HCT116 (cell line): ENCODE measurements around the gene DENND1A. TPM values are rescaled to one million over a fixed set of nuclear protein-coding genes. Genes with fewer than 3 reads are reported as not detected.

ENCODE experiments used
- ATAC-seq: fragments of 200-7000 bp; cut with Tn5 transposase; 2 replicates; pipeline ENCODE4 v1.9.1; 2020; ENCODE audit warnings: mild to moderate bottlenecking, moderate library complexity
- BruUV-seq: library from RNA; stranded (reverse); fragments of 400-500 nt; replicated peaks from 2 replicates; lab custom pipeline; 2021; lab: Mats Ljungman, UMichigan
- CTCF ChIA-PET: fragments of 300-600 bp; sonication (Branson Sonifier 250); formaldehyde crosslinking; loops from one replicate; lab custom pipeline; 2021; ENCODE audit warnings: antibody characterized with exemption; lab: Charles Lee
- POLR2A ChIA-PET: fragments of 300-600, 350-600 bp; sonication (Branson Sonifier 250); formaldehyde crosslinking; loops from one replicate; lab custom pipeline; 2021; ENCODE audit warnings: antibody characterized with exemption; lab: Charles Lee
- RAD21 ChIA-PET, 2 experiments: fragments of 300-600 bp; sonication (Branson Sonifier 250); formaldehyde crosslinking; loops; one replicate each; lab custom pipeline; 2023; ENCODE audit warnings: low total read pairs in 2 of 2; ENCODE audit not compliant: uncharacterized antibody in 2 of 2, unreplicated experiment in 2 of 2, low non-redundant PET in 1 of 2; lab: Charles Lee
- DNase-seq: peaks from one replicate; pipeline ENCODE4 v3.0.0-alpha.2; 2010; ENCODE audit warnings: low read depth, low spot score
- H2AFZ ChIP-seq: fragments of 200-600 bp; shearing (Covaris generic), sonication (generic); 2 replicates; pipeline ENCODE4 v1.6.1; 2017; ENCODE audit warnings: low read depth, mixed run types, mixed read lengths, antibody characterized with exemption, low read length; ENCODE audit not compliant: poor library complexity, severe bottlenecking
- H3K27ac ChIP-seq: 2 replicates; pipeline ENCODE4 v1.5.1; 2012; ENCODE audit warnings: low read depth, low read length
- H3K27me3 ChIP-seq: fragments of 200-600 bp; sonication (generic); 2 replicates; pipeline ENCODE4 v1.6.1; 2016; ENCODE audit warnings: mixed run types, low read length, mixed read lengths; ENCODE audit not compliant: insufficient read depth
- H3K36me3 ChIP-seq, 2 experiments: fragments of 200-500 bp in 1 of 2; fragments of 200-600 bp in 1 of 2; sonication (Bioruptor generic) in 1 of 2; sonication (generic) in 1 of 2; 2 replicates each; pipeline versions ENCODE4 v1.5.1 to v1.6.1; 2014 to 2016; ENCODE audit warnings: low read length in 2 of 2, inconsistent platforms in 1 of 2, mixed read lengths in 1 of 2, mixed run types in 1 of 2; ENCODE audit not compliant: insufficient read depth in 2 of 2, control insufficient read depth in 1 of 2
- H3K4me1 ChIP-seq, 2 experiments: fragments of 200-600 bp in 1 of 2; sonication (generic) in 1 of 2; 2 replicates each; pipeline versions ENCODE4 v1.5.1 to v1.6.1; 2012 to 2017; ENCODE audit warnings: low read length in 2 of 2, inconsistent platforms in 1 of 2, mild to moderate bottlenecking in 1 of 2, mixed read lengths in 1 of 2, mixed run types in 1 of 2, moderate library complexity in 1 of 2; ENCODE audit not compliant: insufficient read depth in 2 of 2, control insufficient read depth in 1 of 2
- H3K4me2 ChIP-seq: fragments of 200-600 bp; sonication (generic); 2 replicates; pipeline ENCODE4 v1.6.1; 2017; ENCODE audit warnings: mixed run types, low read length, mixed read lengths
- H3K4me3 ChIP-seq, 2 experiments: fragments of 200-600 bp in 1 of 2; sonication (generic) in 1 of 2; replicated peaks in 1 of 2; 2 replicates each; pipeline ENCODE4 v1.5.1; 2011 to 2016; ENCODE audit warnings: low read length in 2 of 2, control low read depth in 1 of 2, low read depth in 1 of 2, mild to moderate bottlenecking in 1 of 2, mixed read lengths in 1 of 2, mixed run types in 1 of 2
- H3K79me2 ChIP-seq: fragments of 200-600 bp; sonication (generic); 2 replicates; pipeline ENCODE4 v1.6.1; 2017; ENCODE audit warnings: mild to moderate bottlenecking, mixed run types, low read length, moderate library complexity, mixed read lengths; ENCODE audit not compliant: insufficient read depth
- H3K9ac ChIP-seq: fragments of 200-600 bp; sonication (generic); 2 replicates; pipeline ENCODE4 v1.6.1; 2016; ENCODE audit warnings: low read length, mixed read lengths
- H3K9me2 ChIP-seq: fragments of 200-600 bp; sonication (generic), shearing (Covaris generic); 2 replicates; pipeline ENCODE4 v1.6.1; 2017; ENCODE audit warnings: mixed run types, mild to moderate bottlenecking, moderate library complexity; ENCODE audit not compliant: insufficient read depth
- H3K9me3 ChIP-seq, 2 experiments: fragments of 200-500 bp in 1 of 2; fragments of 200-600 bp in 1 of 2; sonication (Bioruptor generic) in 1 of 2; sonication (generic) in 1 of 2; 2 replicates each; pipeline ENCODE4 v1.6.1; 2014 to 2017; ENCODE audit warnings: low read length in 2 of 2, mixed read lengths in 2 of 2, inconsistent platforms in 1 of 2, low read depth in 1 of 2, mild to moderate bottlenecking in 1 of 2, mixed run types in 1 of 2, moderate library complexity in 1 of 2; ENCODE audit not compliant: control insufficient read depth in 1 of 2, insufficient read depth in 1 of 2
- H4K20me1 ChIP-seq: fragments of 200-600 bp; sonication (generic), shearing (Covaris generic); 2 replicates; pipeline ENCODE4 v1.6.1; 2017; ENCODE audit warnings: mixed run types, mild to moderate bottlenecking, moderate library complexity; ENCODE audit not compliant: insufficient read depth
- ATF3 ChIP-seq: IDR thresholded peaks from 2 replicates; pipeline ENCODE4 v1.6.1; 2012
- CBX3 ChIP-seq: IDR thresholded peaks from 2 replicates; pipeline ENCODE4 v1.6.1; 2012; ENCODE audit warnings: low read depth
- CEBPB ChIP-seq: IDR thresholded peaks from 2 replicates; pipeline ENCODE4 v1.6.1; 2012; ENCODE audit warnings: low read depth
- CTCF ChIP-seq, 3 experiments: fragments of 200-600 bp in 1 of 3; sonication (generic) in 1 of 3; IDR thresholded peaks in 2 of 3; conservative IDR thresholded peaks in 1 of 3; 2 replicates each; pipeline ENCODE4 v1.5.1; 2012 to 2017; ENCODE audit warnings: low read depth in 2 of 3, low read length in 2 of 3, antibody characterized with exemption in 1 of 3, borderline replicate concordance in 1 of 3, control low read depth in 1 of 3, mild to moderate bottlenecking in 1 of 3, mixed read lengths in 1 of 3, mixed run types in 1 of 3, moderate library complexity in 1 of 3; ENCODE audit not compliant: insufficient read depth in 1 of 3
- EGR1 ChIP-seq: IDR thresholded peaks from 2 replicates; pipeline ENCODE4 v1.6.1; 2012; ENCODE audit warnings: low read depth
- EZH2phosphoT487 ChIP-seq: fragments of 200-600 bp; IDR thresholded peaks from 2 replicates; pipeline ENCODE4 v1.6.1; 2018; ENCODE audit warnings: antibody characterized with exemption, borderline replicate concordance
- FOSL1 ChIP-seq: IDR thresholded peaks from 2 replicates; pipeline ENCODE4 v1.6.1; 2012; ENCODE audit warnings: low read depth
- POLR2AphosphoS5 ChIP-seq: IDR thresholded peaks from 2 replicates; pipeline ENCODE4 v1.6.1; 2011; ENCODE audit warnings: mild to moderate bottlenecking, low read depth, low read length, moderate library complexity
- RAD21 ChIP-seq: IDR thresholded peaks from 2 replicates; pipeline ENCODE4 v1.6.1; 2012; ENCODE audit warnings: low read depth, mild to moderate bottlenecking
- REST ChIP-seq: IDR thresholded peaks from 2 replicates; pipeline ENCODE4 v1.6.1; 2012; ENCODE audit warnings: low read depth
- SP1 ChIP-seq: IDR thresholded peaks from 2 replicates; pipeline ENCODE4 v1.6.1; 2012; ENCODE audit warnings: low read depth
- SRF ChIP-seq: IDR thresholded peaks from 2 replicates; pipeline ENCODE4 v1.6.1; 2012; ENCODE audit warnings: low read depth
- YY1 ChIP-seq: IDR thresholded peaks from 2 replicates; pipeline ENCODE4 v1.6.1; 2011; ENCODE audit warnings: low read length, low read depth, moderate library complexity, mild to moderate bottlenecking; ENCODE audit not compliant: insufficient replicate concordance; ENCODE audit errors: extremely low read depth
- ZBTB33 ChIP-seq: IDR thresholded peaks from 2 replicates; pipeline ENCODE4 v1.6.1; 2011; ENCODE audit warnings: mild to moderate bottlenecking, low read length, moderate library complexity; ENCODE audit not compliant: insufficient replicate concordance; ENCODE audit errors: extremely low read depth
- ZFX ChIP-seq: fragments of 450-650 bp; IDR thresholded peaks from 2 replicates; pipeline ENCODE4 v1.6.1; 2017
- ZNF274 ChIP-seq: fragments of 200-500 bp; sonication (Bioruptor generic); IDR thresholded peaks from 2 replicates; pipeline ENCODE4 v1.6.1; 2014; ENCODE audit warnings: mild to moderate bottlenecking, low read depth, low read length, inconsistent platforms
- intact Hi-C: fragments of 100-400 bp; cut with micrococcal nuclease; formaldehyde crosslinking; loops from 2 replicates; pipeline ENCODE4 v1.10.0; 2022
- total RNA-seq: library from RNA; stranded (reverse); gene quantifications from one replicate; pipeline ENCODE4 v1.2.1, GENCODE V29; 2021; ENCODE audit not compliant: unreplicated experiment

DENND1A gene
- total RNA-seq, 1 experiment from 2014 or later, result 33.0 TPM

- no peaks in the 10 kb centered on the region for H3K4me1 ChIP-seq
- no TSS peak for BruUV-seq
- POLR2A ChIA-PET, result no interaction called here
- no peak for ATAC-seq
- H3K9ac ChIP-seq, result no peak overlapping the region
- no peaks in the 10 kb centered on the region for H3K27me3 ChIP-seq
- H3K79me2 ChIP-seq, result no peaks in the 10 kb centered on the region
- H4K20me1 ChIP-seq, result no peaks in the 10 kb centered on the region
- H3K27ac ChIP-seq, result no peak overlapping the region
- intact Hi-C loops, result no loop called here
- no peak for DNase-seq
- no peaks in the 10 kb centered on the region for H3K9me2 ChIP-seq
- CTCF ChIA-PET, result no interaction called here
- no peak overlapping the region for H3K4me3 ChIP-seq
- no peak overlapping the region for H3K4me2 ChIP-seq
- H3K36me3 ChIP-seq, result no peaks in the 10 kb centered on the region
- TF ChIP-seq CTCF (IDR thresholded peaks at IDR 0.05 in 2 of 3, conservative IDR thresholded peaks at IDR 0.05 in 1 of 3; ENCODE audit: borderline replicate concordance in 1 of 3, insufficient read depth in 1 of 3, low read depth in 2 of 3, low read length in 2 of 3), result no peak
- TF ChIP-seq EGR1, result no peak
- TF ChIP-seq YY1, result no peak
- TF ChIP-seq POLR2AphosphoS5, result no peak
- no peak for TF ChIP-seq RAD21
- no peak for TF ChIP-seq ZFX
- no peak for TF ChIP-seq ZBTB33
- TF ChIP-seq SP1, result no peak
- TF ChIP-seq CEBPB, result no peak
- no peak for TF ChIP-seq SRF
- no peak for TF ChIP-seq EZH2phosphoT487
- no peak for TF ChIP-seq ZNF274
- no peak for TF ChIP-seq REST
- TF ChIP-seq CBX3, result no peak
- no peak for TF ChIP-seq ATF3
- no peak for TF ChIP-seq FOSL1
- RAD21 ChIA-PET, result no interaction called here
- H2AFZ ChIP-seq, result no peak overlapping the region
- no peaks in the 10 kb centered on the region for H3K9me3 ChIP-seq
Measured at GRCh38 chr9:123484130-123484529, 445.8 kb downstream of the DENND1A start.
